Ascending aorta (tissue), 2 donors: Measurements from ENCODE around the gene ABHD4. TPM values are rescaled to one million over a fixed set of nuclear protein-coding genes. Genes with fewer than 3 reads are reported as not detected.
A peak's percentile ranks its signal among the peaks of the same experiment; 100 is the strongest.

ENCODE experiments used
- DNase-seq, 2 donors: peaks; one replicate each; pipeline ENCODE4 v3.0.0-alpha.2; 2019; ENCODE audit warnings: low spot score in 2 of 2
- H3K27ac ChIP-seq, 2 donors: fragments of 200-600 bp; sonication (generic); one replicate each; pipeline ENCODE4 v1.5.1; 2016 to 2017; ENCODE audit warnings: mild to moderate bottlenecking in 1 of 2
- H3K27me3 ChIP-seq: fragments of 200-600 bp; sonication (generic); one replicate; pipeline ENCODE4 v1.5.1; 2017
- H3K36me3 ChIP-seq, 2 donors: fragments of 200-600 bp; sonication (generic); one replicate each; pipeline ENCODE4 v1.5.1; 2016
- H3K4me1 ChIP-seq, 2 donors: fragments of 200-600 bp; sonication (generic); one replicate each; pipeline ENCODE4 v1.5.1; 2016 to 2017; ENCODE audit warnings: mild to moderate bottlenecking in 1 of 2
- H3K4me3 ChIP-seq, 2 donors: fragments of 200-600 bp; sonication (generic); one replicate each; pipeline ENCODE4 v1.5.1; 2016 to 2017; ENCODE audit warnings: mild to moderate bottlenecking in 1 of 2
- H3K9me3 ChIP-seq, 2 donors: fragments of 200-600 bp; sonication (generic); one replicate each; pipeline ENCODE4 v1.5.1; 2016
- intact Hi-C: fragments of 100-400 bp; cut with DNase I; formaldehyde crosslinking; loops from one replicate; pipeline ENCODE4 v1.15.1; 2023
- total RNA-seq: library from RNA; depleted of rRNA; stranded (reverse); fragments of >200 nt; gene quantifications from one replicate; pipeline ENCODE4 v1.1.0, GENCODE V29; 2016
- TF ChIP-seq, protein P1 (sequence below), 3 experiments: fragments of 200-600 bp in 2 of 3; fragments of 450-650 bp in 1 of 3; sonication (generic) in 2 of 3; IDR thresholded peaks; one replicate each; pipeline ENCODE4 v1.5.1; 2016 to 2019; ENCODE audit warnings: antibody characterized with exemption in 3 of 3, mild to moderate bottlenecking in 1 of 3, moderate library complexity in 1 of 3

Gene ABHD4
- total RNA-seq, 1 donor from 2014 or later: 33.5 TPM

GRCh38 chr14:22598896-22599244 lies 770 bp downstream of the ABHD4 start:
- peaks cover 26 to 27% of the 10 kb centered on the region in 2 donors for H3K36me3 ChIP-seq
- intact Hi-C loops: loop anchor here (1.0 to 2.0 kb wide), 3 partner anchors 10 to 168 kb away; partner anchors contain the start of genes DAD1 and OXA1L
- H3K4me3 ChIP-seq: peak overlapping the region; percentile 76 to 89
- TF ChIP-seq, protein P1, sequence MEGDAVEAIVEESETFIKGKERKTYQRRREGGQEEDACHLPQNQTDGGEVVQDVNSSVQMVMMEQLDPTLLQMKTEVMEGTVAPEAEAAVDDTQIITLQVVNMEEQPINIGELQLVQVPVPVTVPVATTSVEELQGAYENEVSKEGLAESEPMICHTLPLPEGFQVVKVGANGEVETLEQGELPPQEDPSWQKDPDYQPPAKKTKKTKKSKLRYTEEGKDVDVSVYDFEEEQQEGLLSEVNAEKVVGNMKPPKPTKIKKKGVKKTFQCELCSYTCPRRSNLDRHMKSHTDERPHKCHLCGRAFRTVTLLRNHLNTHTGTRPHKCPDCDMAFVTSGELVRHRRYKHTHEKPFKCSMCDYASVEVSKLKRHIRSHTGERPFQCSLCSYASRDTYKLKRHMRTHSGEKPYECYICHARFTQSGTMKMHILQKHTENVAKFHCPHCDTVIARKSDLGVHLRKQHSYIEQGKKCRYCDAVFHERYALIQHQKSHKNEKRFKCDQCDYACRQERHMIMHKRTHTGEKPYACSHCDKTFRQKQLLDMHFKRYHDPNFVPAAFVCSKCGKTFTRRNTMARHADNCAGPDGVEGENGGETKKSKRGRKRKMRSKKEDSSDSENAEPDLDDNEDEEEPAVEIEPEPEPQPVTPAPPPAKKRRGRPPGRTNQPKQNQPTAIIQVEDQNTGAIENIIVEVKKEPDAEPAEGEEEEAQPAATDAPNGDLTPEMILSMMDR (IDR thresholded peaks at IDR 0.05): peak in 2 of 3 experiments; percentile 48 to 49
- DNase-seq: peak in 1 of 2 donors; percentile 76
- no peaks in the 10 kb centered on the region for H3K9me3 ChIP-seq
- H3K4me1 ChIP-seq: peaks cover 6 to 13% of the 10 kb centered on the region in 2 donors
- H3K27ac ChIP-seq: peak overlapping the region; percentile 84 to 91
- no peaks in the 10 kb centered on the region for H3K27me3 ChIP-seq

GRCh38 chr14:22599349-22599748 lies 1.2 kb downstream of the ABHD4 start:
- H3K27me3 ChIP-seq: no peaks in the 10 kb centered on the region
- intact Hi-C loops: loop anchor here (2.0 kb wide), 1 partner anchor 167 kb away; the partner anchor contains the start of gene OXA1L
- peaks cover 30 to 32% of the 10 kb centered on the region in 2 donors for H3K36me3 ChIP-seq
- DNase-seq: no peak
- TF ChIP-seq, protein P1 (IDR thresholded peaks at IDR 0.05): no peak
- H3K4me1 ChIP-seq: peaks cover 6 to 13% of the 10 kb centered on the region in 2 donors
- peak overlapping the region; percentile 84 to 91 for H3K27ac ChIP-seq
- H3K9me3 ChIP-seq: no peaks in the 10 kb centered on the region
- H3K4me3 ChIP-seq: peak overlapping the region; percentile 76 to 89

GRCh38 chr14:22600027-22600426 lies 1.9 kb downstream of the ABHD4 start:
- H3K27me3 ChIP-seq: no peaks in the 10 kb centered on the region
- TF ChIP-seq, protein P1 (IDR thresholded peaks at IDR 0.05): no peak
- no peaks in the 10 kb centered on the region for H3K9me3 ChIP-seq
- H3K27ac ChIP-seq: no peak overlapping the region
- peaks cover 6 to 13% of the 10 kb centered on the region in 2 donors for H3K4me1 ChIP-seq
- no peak for DNase-seq
- peak overlapping the region; percentile 76 to 89 for H3K4me3 ChIP-seq
- peaks cover 37 to 38% of the 10 kb centered on the region in 2 donors for H3K36me3 ChIP-seq
- intact Hi-C loops: no loop called here

DNA sequence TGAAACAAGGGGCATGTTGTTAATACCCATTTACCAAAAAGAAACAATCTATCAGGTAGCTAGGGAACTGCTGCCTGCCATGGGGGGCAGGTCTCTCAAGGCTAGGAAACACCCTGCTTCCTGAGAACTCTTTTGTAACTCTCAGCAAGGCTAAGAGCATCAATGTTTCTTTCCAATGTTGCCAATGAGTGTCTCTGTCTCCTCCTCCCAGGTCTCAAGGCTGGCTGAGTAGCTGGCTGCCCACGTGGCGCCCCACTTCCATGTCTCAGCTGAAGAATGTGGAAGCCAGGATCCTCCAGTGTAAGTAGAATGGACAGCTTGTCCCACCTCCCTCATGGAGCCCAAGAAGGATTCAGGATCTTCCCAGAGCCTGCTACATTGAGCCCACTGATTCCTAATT lies 3.4 kb downstream of the ABHD4 start:
- H3K36me3 ChIP-seq: peaks cover 51 to 53% of the 10 kb centered on the region in 2 donors
- TF ChIP-seq, protein P1 (IDR thresholded peaks at IDR 0.05): no peak

DNA sequence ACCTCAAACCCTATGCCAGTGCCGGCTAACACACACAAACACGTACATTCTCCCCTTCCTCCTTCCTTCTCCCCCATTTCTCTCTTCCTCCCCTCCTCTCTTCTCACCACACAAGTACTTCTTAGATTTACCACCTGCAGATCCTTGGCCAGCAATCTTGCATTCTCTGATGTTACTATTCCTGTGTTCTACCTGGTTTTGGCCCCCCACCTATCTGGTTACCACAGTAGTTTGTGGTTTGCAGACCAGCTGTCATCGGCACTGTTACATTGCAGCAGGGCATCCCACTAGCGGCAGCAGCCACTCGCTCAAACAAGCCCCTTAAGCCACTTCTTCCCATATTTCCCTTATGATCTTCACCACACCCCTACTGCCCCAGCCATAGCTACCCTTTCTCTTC lies 3.9 kb downstream of the ABHD4 start:
- H3K4me1 ChIP-seq: peaks cover 6 to 13% of the 10 kb centered on the region in 2 donors
- no peak overlapping the region for H3K27ac ChIP-seq
- no peaks in the 10 kb centered on the region for H3K9me3 ChIP-seq
- TF ChIP-seq, protein P1 (IDR thresholded peaks at IDR 0.05): no peak
- intact Hi-C loops: no loop called here
- DNase-seq: no peak
- H3K4me3 ChIP-seq: no peak overlapping the region
- peaks cover 55 to 58% of the 10 kb centered on the region in 2 donors for H3K36me3 ChIP-seq
- no peaks in the 10 kb centered on the region for H3K27me3 ChIP-seq

More for the DNA sequence above, 3.4 kb downstream of the ABHD4 start:
- no peak for DNase-seq
- no peak overlapping the region for H3K4me3 ChIP-seq
- H3K27ac ChIP-seq: no peak overlapping the region
- intact Hi-C loops: no loop called here
- no peaks in the 10 kb centered on the region for H3K27me3 ChIP-seq
- no peaks in the 10 kb centered on the region for H3K9me3 ChIP-seq
- peaks cover 6 to 13% of the 10 kb centered on the region in 2 donors for H3K4me1 ChIP-seq

DNA sequence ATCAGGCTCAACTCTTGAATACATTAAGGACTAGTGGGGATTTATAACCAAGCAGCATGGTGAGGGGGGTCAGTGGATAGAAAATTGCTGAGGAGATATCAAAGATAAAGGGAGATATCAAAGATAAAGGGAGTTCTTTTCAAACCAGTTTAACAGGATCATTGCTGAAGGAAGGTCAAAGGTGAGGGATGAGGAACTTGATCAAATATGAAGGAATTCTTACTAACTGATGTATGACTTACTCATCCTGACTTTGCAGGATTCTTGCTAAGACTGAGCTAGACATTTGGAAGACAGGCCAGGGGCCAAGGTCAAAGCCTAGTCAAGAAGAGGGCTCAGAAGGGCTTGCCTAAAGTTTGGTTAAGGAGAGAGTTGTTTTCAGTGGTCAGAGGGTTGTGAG lies 4.8 kb downstream of the ABHD4 start:
- Histone ChIP-seq H3K4me3 (no peak overlapping the region), H3K27me3 (no peaks in the 10 kb centered on the region), H3K4me1 (peaks cover 6 to 11% of the 10 kb centered on the region in 2 donors), H3K36me3 (peaks cover 64 to 67% of the 10 kb centered on the region in 2 donors), H3K9me3 (no peaks in the 10 kb centered on the region), H3K27ac (no peak overlapping the region)
- intact Hi-C loops: no loop called here
- TF ChIP-seq, protein P1 (IDR thresholded peaks at IDR 0.05): no peak
- no peak for DNase-seq
